Fibroblast of mammary gland (primary cell): ENCODE measurements around the gene TAOK2.
A peak's percentile ranks its signal among the peaks of the same experiment; 100 is the strongest.
"Not testable (repeated sequence)": the region's sequence is repeated elsewhere in the genome, so short reads cannot be mapped to it uniquely, and the experiment has no call there.

ENCODE experiments used
- DNase-seq: peaks from one replicate; pipeline ENCODE4 v3.0.0-alpha.2; 2010; ENCODE audit warnings: low read depth
- H3K4me3 ChIP-seq: 2 replicates; pipeline ENCODE4 v1.5.1; 2011; ENCODE audit warnings: low read depth, mild to moderate bottlenecking, low read length, moderate library complexity; ENCODE audit not compliant: control insufficient read depth
- TF ChIP-seq, protein P1 (sequence below): conservative IDR thresholded peaks from 2 replicates; pipeline ENCODE4 v1.5.1; 2011; ENCODE audit warnings: low read depth, low read length, inconsistent platforms; ENCODE audit not compliant: control insufficient read depth, insufficient read depth

Gene TAOK2

DNA sequence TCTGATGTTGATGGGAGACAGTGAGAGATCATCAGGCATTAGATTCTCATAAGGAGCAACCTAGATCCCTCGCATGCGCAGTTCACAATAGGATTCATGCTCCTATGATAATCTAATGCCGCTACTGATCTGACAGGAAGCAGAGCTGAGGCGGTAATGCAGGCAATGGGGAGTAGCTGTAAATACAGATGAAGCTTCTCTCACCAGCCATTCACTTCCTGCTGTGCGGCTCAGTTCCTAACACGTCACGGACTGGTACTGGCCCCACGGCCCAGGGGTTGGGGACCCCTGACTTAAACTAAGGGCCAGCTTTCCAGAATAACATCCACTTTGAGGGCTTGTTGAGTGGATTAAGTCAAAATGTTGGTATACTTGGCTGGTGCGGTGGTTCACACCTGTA, 14.4 kb upstream of the TAOK2 start:
- DNase-seq = no peak
- TF ChIP-seq, protein P1, sequence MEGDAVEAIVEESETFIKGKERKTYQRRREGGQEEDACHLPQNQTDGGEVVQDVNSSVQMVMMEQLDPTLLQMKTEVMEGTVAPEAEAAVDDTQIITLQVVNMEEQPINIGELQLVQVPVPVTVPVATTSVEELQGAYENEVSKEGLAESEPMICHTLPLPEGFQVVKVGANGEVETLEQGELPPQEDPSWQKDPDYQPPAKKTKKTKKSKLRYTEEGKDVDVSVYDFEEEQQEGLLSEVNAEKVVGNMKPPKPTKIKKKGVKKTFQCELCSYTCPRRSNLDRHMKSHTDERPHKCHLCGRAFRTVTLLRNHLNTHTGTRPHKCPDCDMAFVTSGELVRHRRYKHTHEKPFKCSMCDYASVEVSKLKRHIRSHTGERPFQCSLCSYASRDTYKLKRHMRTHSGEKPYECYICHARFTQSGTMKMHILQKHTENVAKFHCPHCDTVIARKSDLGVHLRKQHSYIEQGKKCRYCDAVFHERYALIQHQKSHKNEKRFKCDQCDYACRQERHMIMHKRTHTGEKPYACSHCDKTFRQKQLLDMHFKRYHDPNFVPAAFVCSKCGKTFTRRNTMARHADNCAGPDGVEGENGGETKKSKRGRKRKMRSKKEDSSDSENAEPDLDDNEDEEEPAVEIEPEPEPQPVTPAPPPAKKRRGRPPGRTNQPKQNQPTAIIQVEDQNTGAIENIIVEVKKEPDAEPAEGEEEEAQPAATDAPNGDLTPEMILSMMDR = no peak

GRCh38 chr16:29959821-29960220, 13.8 kb upstream of the TAOK2 start:
- DNase-seq, H3K4me3 ChIP-seq: not testable (repeated sequence)

More for the DNA sequence above, 14.4 kb upstream of the TAOK2 start:
- H3K4me3 ChIP-seq = no peak overlapping the region

DNA sequence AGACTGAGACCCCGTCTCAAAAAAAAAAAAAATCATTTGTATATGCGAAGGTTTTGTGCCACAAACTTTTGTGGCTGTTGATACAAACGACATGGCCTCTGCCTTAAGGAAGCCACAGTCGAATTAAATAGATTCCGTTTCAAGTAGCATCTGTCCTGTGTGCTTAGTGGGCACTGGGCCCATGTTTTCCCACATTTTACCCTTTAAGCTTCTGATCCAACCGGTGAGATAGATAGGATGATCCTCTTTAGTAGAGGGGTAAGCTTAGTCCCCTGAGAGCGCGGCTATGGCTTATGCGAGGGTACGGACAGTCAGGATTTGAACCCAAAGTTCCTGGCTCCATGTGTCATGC, 12.6 kb upstream of the TAOK2 start:
- H3K4me3 ChIP-seq = peak overlapping the region; percentile 69
- TF ChIP-seq, protein P1 = no peak
- no peak for DNase-seq

- DNase-seq = peak; percentile 71
- TF ChIP-seq, protein P1 = peak; percentile 15
These were observed 12.0 kb upstream of the TAOK2 start, which contains the start of gene TMEM219 for GRCh38 chr16:29961479-29962343. TMEM219 (plus strand) TSS chr16:29962079; CDS start chr16:29963144, 1,065 bp downstream.

GRCh38 chr16:29962344-29962994, 11.2 kb upstream of the TAOK2 start:
- peak; percentile 40 for DNase-seq
- peak overlapping the region; percentile 75 for H3K4me3 ChIP-seq
- TF ChIP-seq, protein P1 = no peak

More at GRCh38 chr16:29961479-29962343, 12.0 kb upstream of the TAOK2 start, which contains the start of gene TMEM219:
- H3K4me3 ChIP-seq = peak within 1 kb of the TSS; percentile 75

DNA sequence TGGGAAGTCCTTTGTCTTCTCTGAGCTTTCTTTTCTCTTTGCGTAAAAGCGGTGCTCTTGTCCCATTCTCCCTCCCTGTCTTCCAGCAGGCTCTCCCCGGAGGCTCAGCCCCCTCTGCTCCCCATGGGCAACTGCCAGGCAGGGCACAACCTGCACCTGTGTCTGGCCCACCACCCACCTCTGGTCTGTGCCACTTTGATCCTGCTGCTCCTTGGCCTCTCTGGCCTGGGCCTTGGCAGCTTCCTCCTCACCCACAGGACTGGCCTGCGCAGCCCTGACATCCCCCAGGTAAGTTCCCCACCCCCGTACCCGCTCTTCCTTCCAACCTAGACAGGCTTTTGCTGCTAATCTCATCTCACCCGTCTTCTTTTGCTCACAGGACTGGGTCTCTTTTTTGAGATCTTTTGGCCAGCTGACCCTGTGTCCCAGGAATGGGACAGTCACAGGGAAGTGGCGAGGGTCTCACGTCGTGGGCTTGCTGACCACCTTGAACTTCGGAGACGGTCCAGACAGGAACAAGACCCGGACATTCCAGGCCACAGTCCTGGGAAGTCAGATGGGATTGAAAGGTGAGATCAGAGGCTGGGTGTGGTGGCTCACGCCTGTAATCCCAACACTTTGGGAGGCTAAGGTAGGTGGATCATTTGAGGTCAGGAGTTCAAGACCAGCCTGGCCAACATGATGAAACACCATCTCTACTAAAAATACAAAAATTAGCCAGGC, 10.5 kb upstream of the TAOK2 start:
- TF ChIP-seq, protein P1 = no peak
- DNase-seq = no peak
- peak overlapping the region; percentile 75 for H3K4me3 ChIP-seq

DNA sequence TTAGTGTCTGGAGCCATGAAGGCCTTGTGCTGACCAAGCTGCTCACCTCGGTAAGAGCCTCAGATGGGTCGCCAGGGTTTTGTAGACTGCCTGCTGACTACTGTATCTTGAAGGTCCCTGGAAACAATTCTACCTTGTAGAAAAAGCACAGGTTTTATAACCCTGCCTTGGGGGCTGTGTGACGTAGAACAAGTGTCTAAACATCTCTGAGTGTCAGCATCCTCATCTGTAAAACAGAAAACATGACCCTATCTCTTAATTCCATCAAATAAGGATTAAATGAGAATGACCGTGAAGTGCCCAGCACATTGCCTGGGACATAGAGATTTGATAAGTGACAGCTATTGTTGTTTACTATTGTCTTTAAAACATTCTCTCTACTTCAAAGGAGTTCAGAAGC, 5.5 kb upstream of the TAOK2 start:
- DNase-seq = no peak
- TF ChIP-seq, protein P1 = no peak
- H3K4me3 ChIP-seq = no peak overlapping the region
